ENCODE measurements around the gene PSKH1. TPM values are rescaled to one million over a fixed set of nuclear protein-coding genes. Genes with fewer than 3 reads are reported as not detected.
A peak's percentile ranks its signal among the peaks of the same experiment; 100 is the strongest.

PSKH1 gene
- total RNA-seq, 4 donors from 2014 or later: 16.4 to 26.9 (median 24.5) TPM

DNA sequence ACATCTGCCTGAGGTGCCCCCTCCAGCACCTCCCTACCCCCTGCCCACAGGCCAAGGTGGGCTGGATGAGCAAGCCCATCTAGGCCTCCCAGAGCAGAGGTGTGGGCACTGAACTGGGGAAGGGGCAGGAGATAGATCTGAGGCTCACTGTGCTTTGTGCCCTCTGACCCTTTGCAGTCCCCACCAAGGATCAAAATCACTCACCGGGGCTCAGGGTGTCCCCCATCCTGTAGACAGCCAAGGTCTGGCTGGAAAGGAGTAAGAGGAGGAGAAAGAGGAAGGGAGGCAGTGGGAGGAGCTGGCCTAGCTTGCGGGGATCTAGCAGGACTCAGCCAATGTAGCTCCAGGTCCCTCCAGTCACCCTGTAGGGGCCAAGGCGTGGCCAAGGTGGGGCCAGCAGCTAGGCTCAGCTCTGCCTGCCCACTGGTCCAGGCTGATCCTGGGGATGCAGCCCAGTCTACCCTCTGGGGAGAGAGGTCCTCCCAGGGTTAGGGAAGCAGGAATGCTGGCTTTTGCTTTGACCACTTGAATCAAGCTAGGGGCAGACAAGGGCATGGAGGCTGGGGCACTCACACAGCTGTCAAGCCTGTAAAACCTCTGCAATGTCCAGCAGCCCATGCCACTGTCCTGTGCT is 73.6 kb downstream of the PSKH1 start:
- Histone ChIP-seq H3K4me3 (peak overlapping the region; percentile 74), H3K27me3 (no peaks in the 10 kb centered on the region), H3K4me1 (peaks cover 62% of the 10 kb centered on the region), H3K27ac (peak overlapping the region; percentile 95), H3K36me3 (peaks cover 6% of the 10 kb centered on the region), H3K9me3 (no peaks in the 10 kb centered on the region)
- DNase-seq (ENCODE audit: low spot score in 2 of 2): peak in 1 of 2 donors; percentile 62
- no peak for TF ChIP-seq EP300 (IDR thresholded peaks at IDR 0.05)
- TF ChIP-seq, protein P1, sequence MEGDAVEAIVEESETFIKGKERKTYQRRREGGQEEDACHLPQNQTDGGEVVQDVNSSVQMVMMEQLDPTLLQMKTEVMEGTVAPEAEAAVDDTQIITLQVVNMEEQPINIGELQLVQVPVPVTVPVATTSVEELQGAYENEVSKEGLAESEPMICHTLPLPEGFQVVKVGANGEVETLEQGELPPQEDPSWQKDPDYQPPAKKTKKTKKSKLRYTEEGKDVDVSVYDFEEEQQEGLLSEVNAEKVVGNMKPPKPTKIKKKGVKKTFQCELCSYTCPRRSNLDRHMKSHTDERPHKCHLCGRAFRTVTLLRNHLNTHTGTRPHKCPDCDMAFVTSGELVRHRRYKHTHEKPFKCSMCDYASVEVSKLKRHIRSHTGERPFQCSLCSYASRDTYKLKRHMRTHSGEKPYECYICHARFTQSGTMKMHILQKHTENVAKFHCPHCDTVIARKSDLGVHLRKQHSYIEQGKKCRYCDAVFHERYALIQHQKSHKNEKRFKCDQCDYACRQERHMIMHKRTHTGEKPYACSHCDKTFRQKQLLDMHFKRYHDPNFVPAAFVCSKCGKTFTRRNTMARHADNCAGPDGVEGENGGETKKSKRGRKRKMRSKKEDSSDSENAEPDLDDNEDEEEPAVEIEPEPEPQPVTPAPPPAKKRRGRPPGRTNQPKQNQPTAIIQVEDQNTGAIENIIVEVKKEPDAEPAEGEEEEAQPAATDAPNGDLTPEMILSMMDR (IDR thresholded peaks at IDR 0.05): no peak
- no peak for TF ChIP-seq POLR2A (IDR thresholded peaks at IDR 0.05)
- TF ChIP-seq POLR2AphosphoS5 (IDR thresholded peaks at IDR 0.05): no peak
- 17% methylated on average over 3 of the region's 3 CpGs for WGBS

DNA sequence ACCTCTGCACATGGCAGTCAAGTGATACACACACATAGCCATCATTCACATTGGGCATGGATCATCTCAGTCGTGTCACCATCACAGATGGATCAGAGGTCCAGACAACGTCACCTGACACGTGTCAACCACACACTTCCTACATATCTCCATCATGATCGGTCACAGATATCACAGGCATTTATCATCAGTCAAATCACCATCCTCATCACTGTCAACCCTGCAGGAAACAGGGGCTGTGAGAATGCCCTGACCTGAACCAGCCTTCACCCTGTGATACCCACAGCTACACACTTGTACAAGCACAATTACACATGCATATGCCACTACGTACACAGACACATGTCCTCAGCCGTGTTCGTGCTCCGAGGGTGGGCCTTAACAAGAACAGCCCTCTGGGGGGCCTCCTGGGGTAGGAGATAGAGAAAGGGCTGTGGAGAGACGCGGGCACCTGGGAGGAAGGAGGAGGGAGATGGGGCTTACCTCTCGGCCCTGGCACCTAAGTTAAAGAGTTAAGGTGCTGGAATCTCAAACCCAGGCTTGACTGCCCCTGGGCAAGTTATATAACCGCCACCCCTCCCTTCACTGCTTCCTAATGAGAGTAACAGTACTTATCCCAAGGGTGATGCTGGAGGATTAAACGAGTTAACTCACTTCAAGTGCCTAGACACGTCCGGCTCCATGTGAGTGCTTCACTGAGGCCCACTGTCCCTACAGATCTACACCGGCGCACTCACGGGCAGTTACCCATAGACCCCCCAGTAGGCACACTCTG is 74.3 kb downstream of the PSKH1 start:
- peaks cover 56% of the 10 kb centered on the region for H3K4me1 ChIP-seq
- H3K4me3 ChIP-seq: peak overlapping the region; percentile 74
- H3K27me3 ChIP-seq: no peaks in the 10 kb centered on the region
- WGBS: 6% methylated on average over 16 of the region's 18 CpGs
- DNase-seq (ENCODE audit: low spot score in 2 of 2): peak in 1 of 2 donors; percentile 62
- H3K36me3 ChIP-seq: no peaks in the 10 kb centered on the region
- TF ChIP-seq POLR2A (IDR thresholded peaks at IDR 0.05): no peak
- no peak for TF ChIP-seq EP300 (IDR thresholded peaks at IDR 0.05)
- TF ChIP-seq, protein P1 (IDR thresholded peaks at IDR 0.05): no peak
- no peak for TF ChIP-seq POLR2AphosphoS5 (IDR thresholded peaks at IDR 0.05)
- H3K9me3 ChIP-seq: no peaks in the 10 kb centered on the region
- H3K27ac ChIP-seq: peak overlapping the region; percentile 95

DNA sequence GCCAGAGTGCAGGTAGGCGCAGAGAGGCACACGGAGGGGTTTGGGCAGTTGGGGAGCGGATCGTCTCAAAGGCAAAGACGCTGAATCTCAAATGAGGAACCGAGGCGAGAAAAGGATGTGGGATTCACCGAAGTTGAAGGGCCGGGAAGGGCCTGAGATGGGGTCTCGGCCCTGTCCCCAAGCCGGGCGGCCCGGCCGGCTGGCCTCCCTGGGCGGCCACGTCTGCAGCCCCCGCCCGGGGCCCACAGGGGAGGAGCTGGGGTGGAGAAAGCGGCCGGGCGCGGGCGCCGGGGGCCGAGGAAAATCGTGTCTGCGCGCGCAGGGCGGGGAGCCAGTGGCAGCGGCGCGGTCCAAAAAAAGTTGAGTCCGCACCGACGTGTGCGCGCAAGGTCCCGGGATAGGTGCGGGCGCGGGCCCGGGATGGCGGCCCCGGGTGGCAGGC is 74.9 kb downstream of the PSKH1 start:
- H3K4me1 ChIP-seq: peaks cover 51% of the 10 kb centered on the region
- WGBS: 3% methylated on average over 10 of the region's 45 CpGs
- DNase-seq (ENCODE audit: low spot score in 2 of 2): peak in 1 of 2 donors; percentile 71
- H3K4me3 ChIP-seq: peak overlapping the region; percentile 74
- TF ChIP-seq EP300 (IDR thresholded peaks at IDR 0.05) (no peak), POLR2A (IDR thresholded peaks at IDR 0.05) (no peak), POLR2AphosphoS5 (IDR thresholded peaks at IDR 0.05) (no peak)
- TF ChIP-seq, protein P1 (IDR thresholded peaks at IDR 0.05): no peak
- H3K27me3 ChIP-seq: no peaks in the 10 kb centered on the region
- H3K9me3 ChIP-seq: no peaks in the 10 kb centered on the region
- H3K27ac ChIP-seq: peak overlapping the region; percentile 95
- no peaks in the 10 kb centered on the region for H3K36me3 ChIP-seq

DNA sequence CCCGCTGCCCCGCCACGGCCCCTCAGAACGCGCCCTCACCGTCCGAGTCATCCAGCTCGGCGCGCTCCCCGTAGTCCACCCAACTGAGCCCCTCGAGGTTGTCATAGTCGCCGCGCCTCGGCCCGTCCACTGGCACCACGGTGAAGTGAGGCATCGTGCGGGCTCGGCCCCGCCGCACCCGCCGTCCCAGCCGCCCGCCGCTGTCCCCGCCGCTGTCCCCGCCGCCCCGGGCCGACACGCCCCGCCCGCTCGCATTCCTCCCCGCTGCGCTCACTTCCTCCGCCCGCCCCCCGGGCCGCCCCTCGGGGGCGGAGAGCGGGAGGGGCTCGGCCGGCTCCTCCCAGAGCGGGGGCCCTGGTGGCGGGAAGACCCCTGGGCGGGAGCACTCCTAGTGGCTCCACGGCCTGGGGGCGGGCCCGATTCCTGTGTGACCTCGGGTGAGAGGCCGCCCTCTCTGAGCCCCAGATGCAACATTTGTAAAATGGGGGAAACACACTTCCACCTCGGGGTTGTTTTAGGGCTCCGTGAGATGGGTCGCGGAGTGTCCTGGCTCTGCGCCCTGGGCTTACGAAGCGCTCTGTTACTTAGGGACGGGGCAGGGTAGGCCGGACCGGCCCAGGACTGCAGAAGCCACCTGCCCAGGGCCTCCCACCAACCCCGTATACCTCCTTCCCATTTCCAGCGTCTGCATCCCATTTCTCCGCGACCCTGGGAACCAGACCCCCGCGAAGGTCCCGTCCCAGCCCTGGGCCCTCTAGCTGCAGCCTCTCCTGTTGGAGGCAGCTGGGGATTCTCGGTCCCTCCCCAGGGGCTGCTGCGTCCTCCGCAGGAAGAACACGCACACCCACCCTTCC is 75.6 kb downstream of the PSKH1 start, which contains the start of gene SLC12A4:
Gene SLC12A4 (minus strand): TSS at position 238 of the 854 bp plus-strand sequence. CDS start 84 bp downstream, at position 154.
- 0% methylated on average over 5 of the region's 78 CpGs for WGBS

More for the DNA sequence above, 75.6 kb downstream of the PSKH1 start, which contains the start of gene SLC12A4:
- DNase-seq (ENCODE audit: low spot score in 2 of 2): peak; percentile 88 to 90
- Histone ChIP-seq H3K36me3 (no peaks in the 10 kb centered on the region), H3K27ac (peak within 1 kb of the TSS; percentile 95), H3K27me3 (no peaks in the 10 kb centered on the region), H3K9me3 (no peaks in the 10 kb centered on the region), H3K4me1 (peaks cover 45% of the 10 kb centered on the region), H3K4me3 (peak within 1 kb of the TSS; percentile 74)
- peak in 2 of 3 donors; percentile 7 to 32 for TF ChIP-seq POLR2AphosphoS5 (IDR thresholded peaks at IDR 0.05)
- TF ChIP-seq, protein P1 (IDR thresholded peaks at IDR 0.05): no peak
- peak; percentile 34 to 85 for TF ChIP-seq POLR2A (IDR thresholded peaks at IDR 0.05)
- no peak for TF ChIP-seq EP300 (IDR thresholded peaks at IDR 0.05)

All from suprapubic skin (tissue), 4 donors.